HK-2 (cell line): ENCODE data around the gene CDC14A.

Source experiments
- DNase-seq: peaks from one replicate; pipeline ENCODE4 v3.0.0-alpha.2; 2018; ENCODE audit not compliant: unreplicated experiment

Gene CDC14A

GRCh38 chr1:100538913-100539835 lies 186.9 kb downstream of the CDC14A start:
- DNase-seq, result peak; percentile 62

- no peak for DNase-seq
Measured at GRCh38 chr1:100539836-100540536, 187.7 kb downstream of the CDC14A start.

- no peak for DNase-seq
Measured at GRCh38 chr1:100542285-100542684, 190.0 kb downstream of the CDC14A start.

- no peak for DNase-seq
Measured at GRCh38 chr1:100543640-100544039, 191.3 kb downstream of the CDC14A start.

GRCh38 chr1:100544791-100545190 lies 192.5 kb downstream of the CDC14A start:
- no peak for DNase-seq

- no peak for DNase-seq
Measured at GRCh38 chr1:100545855-100546254, 193.5 kb downstream of the CDC14A start.

- DNase-seq, result no peak
Measured at GRCh38 chr1:100552031-100552430, 199.7 kb downstream of the CDC14A start.

- no peak for DNase-seq
Measured at GRCh38 chr1:100552922-100553321, 200.6 kb downstream of the CDC14A start.

- no peak for DNase-seq
Measured at GRCh38 chr1:100556181-100556580, 203.9 kb downstream of the CDC14A start.

- no peak for DNase-seq
Measured at GRCh38 chr1:100556925-100557605, 204.8 kb downstream of the CDC14A start.

- no peak for DNase-seq
Measured at GRCh38 chr1:100557606-100557953, 205.3 kb downstream of the CDC14A start.

GRCh38 chr1:100565533-100565932 lies 213.2 kb downstream of the CDC14A start:
- DNase-seq, result no peak

- no peak for DNase-seq
Measured at GRCh38 chr1:100565937-100566699, 213.8 kb downstream of the CDC14A start.

GRCh38 chr1:100567062-100567461 lies 214.8 kb downstream of the CDC14A start:
- DNase-seq, result no peak
